Keratinocyte (primary cell): ENCODE data around the gene POP5. TPM values are rescaled to one million over a fixed set of nuclear protein-coding genes. Genes with fewer than 3 reads are reported as not detected.
"Not testable (repeated sequence)": the region's sequence is repeated elsewhere in the genome, so short reads cannot be mapped to it uniquely, and the experiment has no call there.

ENCODE experiments used
- DNase-seq: peaks from one replicate; pipeline ENCODE4 v3.0.0-alpha.2; 2011; ENCODE audit warnings: low read depth, missing footprints, low spot score
- FAIRE-seq: peaks from 2 replicates; lab custom pipeline; 2011; peaks lifted over from hg19 to GRCh38; lab: Jason Lieb, UNC
- H2AFZ ChIP-seq: 2 replicates; pipeline ENCODE4 v1.6.0; 2012; ENCODE audit warnings: low read length, control low read depth, inconsistent platforms; ENCODE audit not compliant: control insufficient read depth
- H3K27ac ChIP-seq: 2 replicates; pipeline ENCODE4 v1.5.1; 2011; ENCODE audit warnings: low read length; ENCODE audit not compliant: control insufficient read depth, insufficient read depth
- H3K27me3 ChIP-seq: 3 replicates; pipeline ENCODE4 v1.6.0; 2011; ENCODE audit warnings: low read length; ENCODE audit not compliant: control insufficient read depth, insufficient read depth; ENCODE audit errors: extremely low read depth
- H3K36me3 ChIP-seq, 2 experiments: 2 replicates in 1 of 2; 3 replicates in 1 of 2; pipeline ENCODE4 v1.5.1; 2011; ENCODE audit warnings: low read length in 2 of 2, mild to moderate bottlenecking in 1 of 2; ENCODE audit not compliant: control insufficient read depth in 2 of 2, insufficient read depth in 2 of 2; ENCODE audit errors: extremely low read depth in 1 of 2
- H3K4me1 ChIP-seq: 3 replicates; pipeline ENCODE4 v1.5.1; 2011; ENCODE audit warnings: low read length; ENCODE audit not compliant: control insufficient read depth, insufficient read depth; ENCODE audit errors: extremely low read depth
- H3K4me2 ChIP-seq: 3 replicates; pipeline ENCODE4 v1.6.0; 2011; ENCODE audit warnings: low read depth, low read length; ENCODE audit not compliant: control insufficient read depth, insufficient read depth; ENCODE audit errors: extremely low read depth
- H3K4me3 ChIP-seq, 3 experiments: fragments of 200-600 bp in 1 of 3; sonication (generic) in 1 of 3; 2 replicates in 2 of 3; 3 replicates in 1 of 3; pipeline ENCODE4 v1.5.1; 2011 to 2016; ENCODE audit warnings: low read length in 3 of 3, mild to moderate bottlenecking in 3 of 3, control low read depth in 2 of 3, inconsistent platforms in 1 of 3, low read depth in 1 of 3, mixed read lengths in 1 of 3, mixed run types in 1 of 3, moderate library complexity in 1 of 3; ENCODE audit not compliant: control insufficient read depth in 2 of 3, insufficient read depth in 2 of 3; ENCODE audit errors: extremely low read depth in 1 of 3
- H3K79me2 ChIP-seq: 2 replicates; pipeline ENCODE4 v1.6.0; 2012; ENCODE audit warnings: low read length; ENCODE audit not compliant: control insufficient read depth, insufficient read depth
- H3K9ac ChIP-seq: 3 replicates; pipeline ENCODE4 v1.6.0; 2011; ENCODE audit warnings: low read length; ENCODE audit not compliant: control insufficient read depth, insufficient read depth; ENCODE audit errors: extremely low read depth
- H3K9me1 ChIP-seq: 3 replicates; pipeline ENCODE4 v1.6.0; 2011; ENCODE audit warnings: low read length; ENCODE audit not compliant: control insufficient read depth, insufficient read depth; ENCODE audit errors: extremely low read depth
- H3K9me3 ChIP-seq: 2 replicates; pipeline ENCODE4 v1.5.1; 2012; ENCODE audit warnings: low read depth, low read length; ENCODE audit not compliant: control insufficient read depth
- H4K20me1 ChIP-seq: 3 replicates; pipeline ENCODE4 v1.6.0; 2011; ENCODE audit warnings: low read length; ENCODE audit not compliant: control insufficient read depth, insufficient read depth; ENCODE audit errors: extremely low read depth
- CTCF ChIP-seq, 3 experiments: IDR thresholded peaks in 1 of 3; conservative IDR thresholded peaks in 1 of 3; optimal IDR thresholded peaks in 1 of 3; 2 replicates in 2 of 3; 3 replicates in 1 of 3; pipeline versions ENCODE3 to v1.5.1; 2011; ENCODE audit warnings: low read length in 3 of 3, mild to moderate bottlenecking in 3 of 3, moderate library complexity in 2 of 3, control low read depth in 1 of 3, inconsistent platforms in 1 of 3; ENCODE audit not compliant: insufficient read depth in 2 of 3; ENCODE audit errors: extremely low read depth in 1 of 3
- EZH2 ChIP-seq: IDR thresholded peaks from one replicate; pipeline ENCODE4 v1.6.1; 2012; ENCODE audit warnings: inconsistent platforms, mild to moderate bottlenecking, low read length, moderate library complexity
- dilution Hi-C: fragments of 300-500 bp; cut with MboI; formaldehyde crosslinking; loops from one replicate; pipeline ENCODE4 v1.7.0; 2020; ENCODE audit warnings: low sequenced_read_pairs; ENCODE audit not compliant: extremely low pct_ligation_motif_present
- polyA plus RNA-seq, 5 experiments: library from polyadenylated mRNA; depleted of rRNA in 3 of 5; stranded (reverse) in 3 of 5; stranded (forward) in 1 of 5; unstranded in 1 of 5; fragments of >200 nt; gene quantifications; 1 replicate in 1 of 5; 2 replicates in 3 of 5; 3 replicates in 1 of 5; pipeline versions ENCODE4 v1.2.1 to v1.2.3, GENCODE V29; 2011 to 2012; ENCODE audit warnings: missing spikeins in 2 of 5, low read depth in 1 of 5, low replicate concordance in 1 of 5

The POP5 gene
- polyA plus RNA-seq, 1 donor (not counting 4 experiments of a cell fraction or from before 2014, with no cell fraction given): 105 TPM

- peak within 1 kb of the TSS; percentile 94 to 99 (median 98) for H3K4me3 ChIP-seq
- H3K9me1 ChIP-seq: peaks cover 3% of the 10 kb centered on the region
- DNase-seq (peak; percentile 62), FAIRE-seq (no peak)
- dilution Hi-C loops: no loop called here
- H3K27me3 ChIP-seq: no peaks in the 10 kb centered on the region
- H3K4me2 ChIP-seq: peak within 1 kb of the TSS; percentile 87
- peak within 1 kb of the TSS; percentile 76 for H2AFZ ChIP-seq
- no peaks in the 10 kb centered on the region for H3K9me3 ChIP-seq
- H4K20me1 ChIP-seq: peaks cover 31% of the 10 kb centered on the region
- peaks cover 42% of the 10 kb centered on the region for H3K4me1 ChIP-seq
- peak within 1 kb of the TSS; percentile 91 for H3K9ac ChIP-seq
- H3K27ac ChIP-seq: peak within 1 kb of the TSS; percentile 84
- TF ChIP-seq CTCF (optimal IDR thresholded peaks at IDR 0.05 in 1 of 3, IDR thresholded peaks at IDR 0.05 in 1 of 3, conservative IDR thresholded peaks at IDR 0.05 in 1 of 3; ENCODE audit: extremely low read depth in 1 of 3, insufficient read depth in 2 of 3, low read length in 3 of 3): no peak
- peaks cover 51% of the 10 kb centered on the region for H3K79me2 ChIP-seq
- peaks cover 0 to 20% of the 10 kb centered on the region in 2 experiments for H3K36me3 ChIP-seq
These were observed 46.9 kb downstream of the POP5 start, which contains the start of gene RNF10 for GRCh38 chr12:120534203-120534702. RNF10 (plus strand) TSS chr12:120534356; CDS start chr12:120534812, 456 bp downstream.

DNA sequence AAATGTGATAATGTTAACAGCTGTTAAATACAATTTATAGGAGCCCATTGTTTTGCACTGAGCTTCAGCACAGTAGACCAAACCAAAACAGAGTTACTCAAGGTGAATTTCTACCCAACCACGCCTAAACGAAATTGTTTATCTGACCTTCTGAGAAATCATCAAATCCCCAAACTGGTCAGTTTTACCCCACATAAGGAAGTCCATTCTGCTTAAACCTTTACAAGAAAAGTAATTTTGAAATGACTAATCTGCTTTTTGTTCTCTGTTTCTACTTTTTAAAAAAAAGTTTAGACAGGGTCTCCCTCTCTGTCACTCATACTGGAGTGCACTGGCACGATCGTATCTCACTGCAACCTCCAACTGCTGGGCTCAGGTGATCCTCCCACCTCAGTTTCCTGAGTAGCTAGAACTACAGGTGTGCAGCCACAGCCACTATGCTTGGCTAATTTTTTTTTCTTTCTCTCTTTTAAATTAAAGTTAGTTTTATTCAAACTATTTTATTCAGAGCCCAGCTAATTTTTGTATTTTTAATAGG is 48.4 kb downstream of the POP5 start:
- no peak for TF ChIP-seq CTCF (optimal IDR thresholded peaks at IDR 0.05 in 1 of 3, IDR thresholded peaks at IDR 0.05 in 1 of 3, conservative IDR thresholded peaks at IDR 0.05 in 1 of 3; ENCODE audit: extremely low read depth in 1 of 3, insufficient read depth in 2 of 3, low read length in 3 of 3)
- TF ChIP-seq EZH2: no peak
- H3K27me3 ChIP-seq: no peaks in the 10 kb centered on the region
- no peak overlapping the region for H3K4me2 ChIP-seq
- H3K4me3 ChIP-seq: no peak overlapping the region
- peaks cover 22% of the 10 kb centered on the region for H4K20me1 ChIP-seq
- H3K27ac ChIP-seq: no peak overlapping the region
- no peaks in the 10 kb centered on the region for H3K9me3 ChIP-seq
- H3K9me1 ChIP-seq: no peaks in the 10 kb centered on the region
- dilution Hi-C loops: no loop called here
- DNase-seq (no peak), FAIRE-seq (no peak)
- peaks cover 41% of the 10 kb centered on the region for H3K79me2 ChIP-seq
- H3K9ac ChIP-seq: no peak overlapping the region
- H3K4me1 ChIP-seq: peaks cover 32% of the 10 kb centered on the region
- no peak overlapping the region for H2AFZ ChIP-seq
- H3K36me3 ChIP-seq: peaks cover 0 to 15% of the 10 kb centered on the region in 2 experiments

DNA sequence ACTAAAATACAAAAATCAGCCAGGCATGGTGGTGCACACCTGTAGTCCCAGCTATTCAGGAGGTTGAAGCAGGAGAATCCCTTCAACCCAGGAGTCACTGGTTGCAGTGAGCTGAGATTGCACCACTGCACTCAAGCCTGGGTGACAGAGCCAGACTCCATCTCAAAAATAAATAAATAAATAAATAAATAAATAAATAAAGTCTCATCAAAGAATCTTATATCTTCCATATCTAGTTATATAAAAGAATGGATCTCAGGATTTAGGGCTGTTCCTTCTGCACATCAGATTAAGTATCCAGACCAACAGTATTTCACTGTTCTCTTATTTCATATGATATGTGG is 50.8 kb downstream of the POP5 start:
- H3K9me3 ChIP-seq, H3K9me1 ChIP-seq, FAIRE-seq, dilution Hi-C loops, DNase-seq, H4K20me1 ChIP-seq, H3K36me3 ChIP-seq, H3K27me3 ChIP-seq: not testable (repeated sequence)
- Histone ChIP-seq H2AFZ (peak overlapping the region; percentile 95), H3K9ac (peak overlapping the region; percentile 99), H3K4me3 (peak overlapping the region; percentile 61 to 98 (median 89)), H3K4me2 (peak overlapping the region; percentile 99), H3K27ac (peak overlapping the region; percentile 97), H3K4me1 (peaks cover 18% of the 10 kb centered on the region), H3K79me2 (peaks cover 17% of the 10 kb centered on the region)
